Omental fat pad (tissue), 4 donors: Measurements from ENCODE around the gene KCNK5. TPM values are rescaled to one million over a fixed set of nuclear protein-coding genes. Genes with fewer than 3 reads are reported as not detected.

ENCODE experiments used
- ATAC-seq: fragments of 150-250 bp; one replicate; pipeline ENCODE4 v1.9.1; 2016; ENCODE audit warnings: mild to moderate bottlenecking, moderate library complexity; ENCODE audit not compliant: low FRiP score
- DNase-seq: peaks from one replicate; pipeline ENCODE4 v3.0.0-alpha.2; 2019; ENCODE audit warnings: low spot score
- total RNA-seq, 4 donors: library from RNA; depleted of rRNA; stranded (reverse); fragments of >200 nt; gene quantifications; one replicate each; pipeline ENCODE4 v1.1.0, GENCODE V29; 2016
- TF ChIP-seq, protein P1 (sequence below), 3 donors: fragments of 450-650 bp; IDR thresholded peaks; one replicate each; pipeline ENCODE4 v1.5.1; 2016 to 2017; ENCODE audit warnings: antibody characterized with exemption in 3 of 3, mild to moderate bottlenecking in 3 of 3, moderate library complexity in 2 of 3

KCNK5 gene
- total RNA-seq, 4 donors from 2014 or later: 1.7 to 10.9 (median 4.1) TPM

DNA sequence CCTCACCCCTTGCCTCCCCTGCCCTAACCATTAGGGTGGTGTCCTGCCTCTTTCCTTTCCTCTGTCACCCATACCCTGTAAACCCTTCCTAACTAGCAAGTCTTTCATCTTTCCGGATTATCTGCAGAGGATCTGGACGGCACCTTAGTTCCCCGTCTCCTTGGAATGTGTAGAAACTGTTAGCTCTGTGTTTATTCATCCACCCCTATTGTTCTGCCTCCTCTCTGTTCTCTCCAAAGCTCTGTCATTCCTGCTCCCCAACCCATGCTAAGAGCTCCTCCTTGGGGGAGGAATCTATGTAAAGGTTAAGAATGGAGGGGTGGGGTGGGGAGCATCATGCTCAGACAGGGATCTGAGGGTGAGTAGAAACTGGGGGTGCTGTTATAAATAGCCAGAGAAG lies 39.4 kb upstream of the KCNK5 start:
- no peak for DNase-seq
- TF ChIP-seq, protein P1, sequence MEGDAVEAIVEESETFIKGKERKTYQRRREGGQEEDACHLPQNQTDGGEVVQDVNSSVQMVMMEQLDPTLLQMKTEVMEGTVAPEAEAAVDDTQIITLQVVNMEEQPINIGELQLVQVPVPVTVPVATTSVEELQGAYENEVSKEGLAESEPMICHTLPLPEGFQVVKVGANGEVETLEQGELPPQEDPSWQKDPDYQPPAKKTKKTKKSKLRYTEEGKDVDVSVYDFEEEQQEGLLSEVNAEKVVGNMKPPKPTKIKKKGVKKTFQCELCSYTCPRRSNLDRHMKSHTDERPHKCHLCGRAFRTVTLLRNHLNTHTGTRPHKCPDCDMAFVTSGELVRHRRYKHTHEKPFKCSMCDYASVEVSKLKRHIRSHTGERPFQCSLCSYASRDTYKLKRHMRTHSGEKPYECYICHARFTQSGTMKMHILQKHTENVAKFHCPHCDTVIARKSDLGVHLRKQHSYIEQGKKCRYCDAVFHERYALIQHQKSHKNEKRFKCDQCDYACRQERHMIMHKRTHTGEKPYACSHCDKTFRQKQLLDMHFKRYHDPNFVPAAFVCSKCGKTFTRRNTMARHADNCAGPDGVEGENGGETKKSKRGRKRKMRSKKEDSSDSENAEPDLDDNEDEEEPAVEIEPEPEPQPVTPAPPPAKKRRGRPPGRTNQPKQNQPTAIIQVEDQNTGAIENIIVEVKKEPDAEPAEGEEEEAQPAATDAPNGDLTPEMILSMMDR (IDR thresholded peaks at IDR 0.05): no peak
- no peak for ATAC-seq

DNA sequence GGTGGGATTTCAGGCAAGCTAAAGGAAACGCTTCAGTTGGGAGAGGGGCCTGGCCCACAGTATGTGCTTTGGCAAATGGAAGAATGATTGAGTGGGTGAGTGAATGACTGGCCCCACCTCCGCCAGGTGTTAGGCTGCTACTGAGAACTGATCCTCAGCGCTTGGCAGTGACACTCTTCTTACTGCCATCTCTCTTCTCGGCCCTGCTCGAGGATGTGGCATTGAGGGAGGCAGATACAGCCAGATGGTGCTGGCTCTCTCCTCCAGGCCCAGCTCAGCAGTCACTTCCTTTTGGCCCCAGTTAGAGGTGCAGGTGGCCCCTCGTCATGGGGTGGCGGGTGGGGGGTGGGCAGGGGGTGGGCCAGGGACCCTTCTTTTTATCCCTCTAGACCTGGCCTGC lies 38.9 kb upstream of the KCNK5 start:
- ATAC-seq: no peak
- DNase-seq: no peak

DNA sequence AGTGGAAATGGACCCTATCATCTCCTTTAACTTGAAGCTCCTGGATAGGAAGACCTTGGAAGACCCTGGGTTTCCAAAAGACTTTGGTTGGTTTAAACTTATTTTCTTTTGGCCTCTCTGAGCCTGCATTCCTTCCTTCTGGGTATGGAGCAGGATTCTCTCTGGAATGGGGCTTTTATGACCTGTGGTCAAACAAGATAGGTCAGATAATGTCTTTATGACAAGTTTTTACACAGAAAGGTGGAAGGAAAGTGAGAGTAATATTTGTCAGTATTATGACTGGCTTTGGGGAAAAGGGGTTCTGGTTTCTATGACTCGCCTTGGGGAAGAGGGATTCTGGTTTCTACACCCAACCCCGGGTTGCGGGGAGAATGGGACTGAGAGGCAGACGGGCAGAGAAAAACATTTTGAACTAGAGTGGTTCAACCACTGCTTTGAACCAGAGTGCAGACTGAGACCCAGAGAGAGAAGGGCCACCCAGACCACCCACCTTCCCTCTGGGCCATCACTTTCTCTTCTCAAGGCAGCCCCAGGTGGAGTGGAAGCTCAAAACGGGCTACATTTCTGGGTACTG lies 37.6 kb upstream of the KCNK5 start:
- no peak for ATAC-seq
- TF ChIP-seq, protein P1 (IDR thresholded peaks at IDR 0.05): no peak
- no peak for DNase-seq

More for the DNA sequence above, 38.9 kb upstream of the KCNK5 start:
- TF ChIP-seq, protein P1 (IDR thresholded peaks at IDR 0.05): no peak

DNA sequence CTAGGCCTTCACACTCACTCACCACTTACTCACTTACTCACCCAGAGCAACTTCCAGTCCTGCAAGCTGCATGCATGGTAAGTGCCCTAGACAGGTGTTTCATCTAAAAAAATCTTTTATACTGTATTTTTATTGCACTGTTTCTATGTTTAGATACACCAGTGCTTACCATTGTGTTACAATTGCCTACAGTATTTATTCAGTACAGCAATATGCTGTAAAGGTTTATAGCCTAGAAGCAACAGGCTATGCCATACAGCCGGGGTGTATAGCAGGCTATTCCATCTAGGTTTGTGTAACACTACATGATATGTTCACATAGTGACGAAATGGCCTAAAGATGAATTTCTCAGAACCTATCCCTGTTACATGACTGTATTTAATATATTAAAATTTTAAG lies 37.1 kb upstream of the KCNK5 start:
- TF ChIP-seq, protein P1 (IDR thresholded peaks at IDR 0.05): no peak
- ATAC-seq (no peak), DNase-seq (no peak)

DNA sequence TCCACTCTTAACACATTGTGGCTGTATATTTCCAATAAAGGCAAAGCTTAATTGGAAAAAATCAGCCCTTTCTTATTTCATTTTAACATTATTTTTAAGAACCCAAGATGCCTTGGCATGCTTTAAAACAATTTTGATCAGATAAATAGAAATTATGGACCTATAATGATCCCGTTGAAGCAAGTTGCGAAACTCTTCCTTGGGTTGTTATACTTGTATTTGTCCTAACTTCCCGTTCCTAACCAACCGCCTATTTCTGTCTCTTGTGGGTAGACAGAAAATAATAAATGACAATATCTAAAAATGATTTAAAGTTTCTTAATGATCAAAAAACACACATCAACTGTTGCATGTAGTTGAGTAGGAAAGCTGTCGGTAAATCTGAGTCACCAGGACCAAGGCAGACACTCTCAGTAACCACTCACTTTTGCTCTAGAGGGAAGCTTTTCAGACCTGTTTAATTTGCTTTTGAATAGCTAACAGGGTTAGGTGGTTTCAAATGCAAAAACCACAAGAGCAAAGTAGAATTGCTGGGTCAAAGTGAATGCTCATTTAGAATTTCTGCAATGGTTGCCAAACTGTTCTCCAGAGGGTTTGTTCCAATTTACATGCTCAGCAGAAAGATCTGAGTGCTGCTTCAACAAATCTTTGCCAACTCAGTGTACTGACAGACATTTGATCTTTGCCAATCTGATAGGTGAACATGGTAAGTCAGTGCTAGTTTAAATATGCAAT lies 34.2 kb upstream of the KCNK5 start:
- no peak for ATAC-seq
- TF ChIP-seq, protein P1 (IDR thresholded peaks at IDR 0.05): no peak

DNA sequence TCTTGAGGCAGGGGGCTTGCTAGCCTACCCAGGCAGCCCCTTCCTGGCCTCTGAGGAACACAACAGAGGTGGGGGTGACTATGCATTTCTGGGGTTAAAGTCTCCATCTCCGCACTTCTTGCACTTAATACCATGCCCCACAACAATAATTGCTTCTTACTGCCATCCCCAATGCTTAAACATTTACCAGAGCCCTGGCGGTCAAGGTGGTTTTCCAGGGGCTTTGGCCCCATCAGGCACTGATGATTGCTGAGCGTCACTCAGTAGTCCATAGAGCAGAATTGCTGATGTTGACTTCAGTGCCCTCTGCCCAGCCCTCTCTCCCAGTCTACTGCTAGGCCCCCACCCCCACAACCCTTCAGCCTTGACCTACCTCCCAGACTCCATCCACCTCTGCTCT lies 32.5 kb upstream of the KCNK5 start:
- DNase-seq (no peak), ATAC-seq (no peak)
- TF ChIP-seq, protein P1 (IDR thresholded peaks at IDR 0.05): no peak

More for the DNA sequence above, 34.2 kb upstream of the KCNK5 start:
- no peak for DNase-seq

DNA sequence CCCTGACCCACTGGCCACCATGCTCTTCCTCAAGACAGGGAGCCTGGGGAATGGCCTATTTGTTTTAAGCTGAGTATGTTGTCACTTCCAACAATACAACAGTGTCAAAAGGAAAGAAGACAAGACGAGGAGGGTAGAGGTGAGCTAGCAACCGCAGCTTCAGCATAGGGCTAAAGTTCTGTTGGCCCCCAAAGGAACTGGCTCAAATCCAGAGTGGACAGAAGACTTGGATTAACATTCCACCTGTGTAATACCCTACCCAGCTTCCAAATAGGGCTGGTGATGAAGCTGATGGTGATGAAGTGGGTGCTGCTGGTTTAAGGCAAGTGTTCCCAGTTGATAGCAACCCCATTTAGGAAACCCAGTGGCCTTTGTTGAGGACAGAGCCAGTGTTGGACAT lies 31.7 kb upstream of the KCNK5 start:
- no peak for ATAC-seq
- no peak for DNase-seq
- TF ChIP-seq, protein P1 (IDR thresholded peaks at IDR 0.05): no peak
